SHP77 treated with DMSO at 0.1 percent for 48 hours (cell line): ENCODE data around the gene SNX6.
"Not testable (repeated sequence)": the region's sequence is repeated elsewhere in the genome, so short reads cannot be mapped to it uniquely, and the experiment has no call there.

Experiments used
- DNase-seq: peaks from one replicate; lab custom pipeline; 2025; lab: John Stamatoyannopoulos, UW

The SNX6 gene

GRCh38 chr14:34562776-34563150 is 67.2 kb downstream of the SNX6 start:
- DNase-seq, result no peak

- DNase-seq, result not testable (repeated sequence)
These were observed 67.7 kb downstream of the SNX6 start for GRCh38 chr14:34562037-34562775.

GRCh38 chr14:34556498-34556829 is 73.5 kb downstream of the SNX6 start:
- DNase-seq, result not testable (repeated sequence)

- DNase-seq, result not testable (repeated sequence)
These were observed 74.1 kb downstream of the SNX6 start for GRCh38 chr14:34555583-34556497.

- no peak for DNase-seq
These were observed 75.3 kb downstream of the SNX6 start for GRCh38 chr14:34554540-34555250.

GRCh38 chr14:34549276-34549966 is 80.5 kb downstream of the SNX6 start:
- DNase-seq, result not testable (repeated sequence)

- DNase-seq, result no peak
These were observed 81.4 kb downstream of the SNX6 start for GRCh38 chr14:34548472-34548981.

GRCh38 chr14:34547136-34547520 is 82.8 kb downstream of the SNX6 start:
- DNase-seq, result not testable (repeated sequence)

GRCh38 chr14:34546272-34547135 is 83.4 kb downstream of the SNX6 start:
- not testable (repeated sequence) for DNase-seq

GRCh38 chr14:34540181-34541059 is 89.5 kb downstream of the SNX6 start:
- not testable (repeated sequence) for DNase-seq

GRCh38 chr14:34539407-34540180 is 90.4 kb downstream of the SNX6 start, which contains the start of gene EAPP:
Gene EAPP, minus strand, starts transcription at chr14:34539701. Its CDS starts 73 bp downstream, at chr14:34539628.
- no peak for DNase-seq

- DNase-seq, result no peak
These were observed 91.0 kb downstream of the SNX6 start for GRCh38 chr14:34538871-34539406.

GRCh38 chr14:34538096-34538495 is 91.9 kb downstream of the SNX6 start:
- DNase-seq, result not testable (repeated sequence)

GRCh38 chr14:34537677-34538009 is 92.3 kb downstream of the SNX6 start:
- DNase-seq, result no peak

GRCh38 chr14:34536951-34537676 is 92.8 kb downstream of the SNX6 start:
- DNase-seq, result no peak

GRCh38 chr14:34527591-34527990 is 102.4 kb downstream of the SNX6 start:
- no peak for DNase-seq

GRCh38 chr14:34524216-34524615 is 105.7 kb downstream of the SNX6 start:
- DNase-seq, result not testable (repeated sequence)

- no peak for DNase-seq
These were observed 107.5 kb downstream of the SNX6 start for GRCh38 chr14:34522496-34522895.
